Uterus (tissue), 4 donors: ENCODE measurements around the gene EFS. TPM values are rescaled to one million over a fixed set of nuclear protein-coding genes. Genes with fewer than 3 reads are reported as not detected.

Source experiments
- DNase-seq, 2 donors: peaks; one replicate each; pipeline ENCODE4 v3.0.0-alpha.2; 2019 to 2020
- H3K27ac ChIP-seq, 2 donors: fragments of 200-600 bp; sonication (generic); 1 replicate in 1 of 2; 2 replicates in 1 of 2; pipeline ENCODE4 v1.5.1; 2016 to 2018
- H3K27me3 ChIP-seq, 2 donors: fragments of 200-600 bp; sonication (generic); one replicate each; pipeline ENCODE4 v1.5.1; 2018 to 2019; ENCODE audit warnings: control low read depth in 1 of 2
- H3K36me3 ChIP-seq, 2 donors: fragments of 200-600 bp; sonication (generic); one replicate each; pipeline ENCODE4 v1.5.1; 2019; ENCODE audit warnings: control low read depth in 1 of 2
- H3K4me1 ChIP-seq, 2 donors: fragments of 200-600 bp; sonication (generic); one replicate each; pipeline ENCODE4 v1.5.1; 2018 to 2019; ENCODE audit warnings: control low read depth in 1 of 2
- H3K4me3 ChIP-seq, 2 donors: fragments of 200-600 bp; sonication (generic); 1 replicate in 1 of 2; 2 replicates in 1 of 2; pipeline ENCODE4 v1.5.1; 2018 to 2019; ENCODE audit warnings: mild to moderate bottlenecking in 1 of 2
- H3K9me3 ChIP-seq, 2 donors: fragments of 200-600 bp; sonication (generic); one replicate each; pipeline ENCODE4 v1.5.1; 2019; ENCODE audit warnings: control low read depth in 1 of 2
- POLR2A ChIP-seq, 2 donors: fragments of 450-650 bp; IDR thresholded peaks; one replicate each; pipeline ENCODE4 v1.6.1; 2016; ENCODE audit warnings: antibody characterized with exemption in 2 of 2, mild to moderate bottlenecking in 1 of 2, moderate library complexity in 1 of 2
- intact Hi-C: fragments of 100-400 bp; cut with DNase I; formaldehyde crosslinking; loops from one replicate; pipeline ENCODE4 v1.15.1; 2023; ENCODE audit warnings: low total_unique reads
- total RNA-seq, 4 donors: library from RNA; depleted of rRNA in 3 of 4; stranded (reverse); fragments of >200 nt in 3 of 4; gene quantifications; one replicate each; pipeline versions ENCODE4 v1.1.0 to v1.2.4, GENCODE V29; 2014 to 2023
- TF ChIP-seq, protein P1 (sequence below), 4 experiments: fragments of 200-600 bp in 2 of 4; fragments of 450-650 bp in 2 of 4; sonication (generic) in 2 of 4; IDR thresholded peaks; one replicate each; pipeline ENCODE4 v1.5.1; 2016 to 2019; ENCODE audit warnings: antibody characterized with exemption in 4 of 4, mild to moderate bottlenecking in 2 of 4, moderate library complexity in 1 of 4
- donor health status: DM: yes; HTN: yes; CAD: no.

The EFS gene
- total RNA-seq, 4 donors from 2014 or later, result 4.1 to 42.4 (median 21.7) TPM

DNA sequence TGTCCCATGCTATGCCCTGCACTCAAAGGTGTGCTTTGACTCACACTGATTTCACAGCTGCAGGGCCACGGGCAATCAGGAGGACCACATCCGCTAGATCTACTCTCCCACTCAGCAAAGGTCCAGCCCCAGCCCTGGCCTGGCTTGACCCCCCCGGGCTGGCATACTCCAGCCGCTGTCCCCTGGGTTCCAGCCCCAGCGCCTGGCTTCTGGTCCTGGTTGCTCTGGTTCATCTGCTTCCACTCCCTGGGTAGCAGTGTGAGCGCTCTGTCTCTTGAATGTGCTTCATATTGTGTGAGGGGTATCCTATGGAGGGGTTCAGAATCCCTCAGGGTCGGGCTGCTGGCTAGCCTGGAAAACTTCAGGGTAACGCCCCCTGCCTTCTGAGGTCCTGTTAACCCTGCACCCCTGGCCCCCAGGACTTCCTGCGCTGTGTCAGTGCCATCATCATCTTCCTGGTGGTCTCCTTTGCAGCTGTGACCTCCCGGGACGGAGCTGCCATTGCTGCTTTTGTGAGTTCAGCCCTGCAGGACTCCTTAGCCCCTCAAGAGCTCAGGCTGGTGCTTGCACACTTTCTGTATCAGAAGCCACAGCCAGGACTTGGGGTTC, 13.7 kb upstream of the EFS start:
- H3K4me3 ChIP-seq, result no peak overlapping the region
- intact Hi-C loops, result loop anchor here (5.0 kb wide), 1 partner anchor 51 kb away; no protein-coding TSS in a partner anchor
- TF ChIP-seq POLR2A (IDR thresholded peaks at IDR 0.05), result no peak
- TF ChIP-seq, protein P1, sequence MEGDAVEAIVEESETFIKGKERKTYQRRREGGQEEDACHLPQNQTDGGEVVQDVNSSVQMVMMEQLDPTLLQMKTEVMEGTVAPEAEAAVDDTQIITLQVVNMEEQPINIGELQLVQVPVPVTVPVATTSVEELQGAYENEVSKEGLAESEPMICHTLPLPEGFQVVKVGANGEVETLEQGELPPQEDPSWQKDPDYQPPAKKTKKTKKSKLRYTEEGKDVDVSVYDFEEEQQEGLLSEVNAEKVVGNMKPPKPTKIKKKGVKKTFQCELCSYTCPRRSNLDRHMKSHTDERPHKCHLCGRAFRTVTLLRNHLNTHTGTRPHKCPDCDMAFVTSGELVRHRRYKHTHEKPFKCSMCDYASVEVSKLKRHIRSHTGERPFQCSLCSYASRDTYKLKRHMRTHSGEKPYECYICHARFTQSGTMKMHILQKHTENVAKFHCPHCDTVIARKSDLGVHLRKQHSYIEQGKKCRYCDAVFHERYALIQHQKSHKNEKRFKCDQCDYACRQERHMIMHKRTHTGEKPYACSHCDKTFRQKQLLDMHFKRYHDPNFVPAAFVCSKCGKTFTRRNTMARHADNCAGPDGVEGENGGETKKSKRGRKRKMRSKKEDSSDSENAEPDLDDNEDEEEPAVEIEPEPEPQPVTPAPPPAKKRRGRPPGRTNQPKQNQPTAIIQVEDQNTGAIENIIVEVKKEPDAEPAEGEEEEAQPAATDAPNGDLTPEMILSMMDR (IDR thresholded peaks at IDR 0.05), result no peak
- no peaks in the 10 kb centered on the region for H3K36me3 ChIP-seq
- no peak overlapping the region for H3K27ac ChIP-seq
- H3K4me1 ChIP-seq, result no peaks in the 10 kb centered on the region
- H3K27me3 ChIP-seq, result no peaks in the 10 kb centered on the region
- no peak for DNase-seq
- H3K9me3 ChIP-seq, result no peaks in the 10 kb centered on the region

DNA sequence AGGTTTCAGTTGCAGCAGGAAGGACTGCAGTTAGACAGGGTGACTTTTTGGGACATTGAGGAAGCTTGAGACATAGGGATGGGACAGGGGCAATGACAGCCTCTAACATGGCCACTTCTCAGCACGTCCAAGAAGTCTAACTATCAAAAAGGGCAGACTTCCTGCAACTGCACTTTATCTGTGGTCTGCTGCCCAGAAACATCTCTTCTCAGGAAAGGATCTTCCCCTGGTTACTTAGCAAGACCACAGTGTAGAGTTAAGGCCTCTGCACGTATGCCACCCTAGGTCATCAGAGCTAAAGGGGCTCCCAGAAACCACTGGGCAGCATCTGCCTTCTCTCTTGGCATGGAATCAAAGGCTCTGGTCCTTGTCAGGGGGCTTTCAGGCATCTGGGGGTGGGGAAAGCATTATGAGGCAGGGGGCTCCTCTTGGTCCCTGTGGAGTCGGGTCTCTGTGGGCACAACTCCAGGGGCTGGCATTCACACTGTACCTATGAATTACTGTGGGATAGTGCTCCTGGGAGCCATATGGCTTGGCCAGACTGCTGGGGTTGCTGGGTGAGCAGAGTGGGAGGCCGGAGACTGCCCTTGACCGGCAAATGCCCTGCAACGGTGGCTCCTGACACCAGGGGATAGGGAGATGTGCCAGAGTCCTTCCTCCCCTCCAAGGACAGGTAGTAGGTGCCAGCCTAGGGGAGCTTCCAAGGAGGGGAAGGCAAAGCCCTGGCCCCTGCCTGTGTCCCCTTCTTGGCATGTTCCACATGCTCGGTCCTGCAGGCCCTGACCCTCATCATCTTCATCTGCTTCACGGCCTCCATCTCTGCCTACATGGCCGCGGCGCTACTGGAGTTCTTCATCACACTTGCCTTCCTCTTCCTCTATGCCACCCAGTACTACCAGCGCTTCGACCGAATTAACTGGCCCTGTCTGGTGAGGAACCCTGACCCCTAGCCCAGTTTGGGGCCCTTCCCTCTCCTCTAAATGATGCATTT, 12.9 kb upstream of the EFS start:
- H3K36me3 ChIP-seq, result no peaks in the 10 kb centered on the region
- no peaks in the 10 kb centered on the region for H3K27me3 ChIP-seq
- no peaks in the 10 kb centered on the region for H3K4me1 ChIP-seq
- H3K4me3 ChIP-seq, result no peak overlapping the region
- no peaks in the 10 kb centered on the region for H3K9me3 ChIP-seq
- DNase-seq, result no peak
- intact Hi-C loops, result loop anchor here (5.0 kb wide), 1 partner anchor 51 kb away; no protein-coding TSS in a partner anchor
- TF ChIP-seq, protein P1 (IDR thresholded peaks at IDR 0.05), result no peak
- no peak for TF ChIP-seq POLR2A (IDR thresholded peaks at IDR 0.05)
- no peak overlapping the region for H3K27ac ChIP-seq

DNA sequence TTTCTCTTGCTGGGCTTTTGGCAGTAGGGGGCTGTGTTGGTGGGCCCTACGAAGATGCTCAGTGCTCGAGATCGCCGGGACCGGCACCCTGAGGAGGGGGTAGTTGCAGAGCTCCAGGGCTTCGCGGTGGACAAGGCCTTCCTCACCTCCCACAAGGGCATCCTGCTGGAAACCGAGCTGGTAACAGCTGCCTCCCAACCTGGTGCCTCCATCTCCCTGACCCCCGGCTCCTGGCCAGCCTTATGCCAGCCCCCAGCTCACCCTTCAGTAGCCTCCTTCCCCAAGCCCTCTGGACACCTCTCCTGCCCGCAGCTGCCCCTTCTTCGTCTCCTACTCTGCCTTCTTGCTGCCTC, 12.2 kb upstream of the EFS start:
- H3K27ac ChIP-seq, result peak overlapping the region in 1 of 2 donors; percentile 10
- H3K4me1 ChIP-seq, result no peaks in the 10 kb centered on the region
- no peak for DNase-seq
- no peaks in the 10 kb centered on the region for H3K9me3 ChIP-seq
- intact Hi-C loops, result loop anchor here (5.0 kb wide), 1 partner anchor 50 kb away; no protein-coding TSS in a partner anchor
- H3K4me3 ChIP-seq, result no peak overlapping the region
- TF ChIP-seq, protein P1 (IDR thresholded peaks at IDR 0.05), result no peak
- TF ChIP-seq POLR2A (IDR thresholded peaks at IDR 0.05), result no peak
- no peaks in the 10 kb centered on the region for H3K36me3 ChIP-seq
- no peaks in the 10 kb centered on the region for H3K27me3 ChIP-seq

DNA sequence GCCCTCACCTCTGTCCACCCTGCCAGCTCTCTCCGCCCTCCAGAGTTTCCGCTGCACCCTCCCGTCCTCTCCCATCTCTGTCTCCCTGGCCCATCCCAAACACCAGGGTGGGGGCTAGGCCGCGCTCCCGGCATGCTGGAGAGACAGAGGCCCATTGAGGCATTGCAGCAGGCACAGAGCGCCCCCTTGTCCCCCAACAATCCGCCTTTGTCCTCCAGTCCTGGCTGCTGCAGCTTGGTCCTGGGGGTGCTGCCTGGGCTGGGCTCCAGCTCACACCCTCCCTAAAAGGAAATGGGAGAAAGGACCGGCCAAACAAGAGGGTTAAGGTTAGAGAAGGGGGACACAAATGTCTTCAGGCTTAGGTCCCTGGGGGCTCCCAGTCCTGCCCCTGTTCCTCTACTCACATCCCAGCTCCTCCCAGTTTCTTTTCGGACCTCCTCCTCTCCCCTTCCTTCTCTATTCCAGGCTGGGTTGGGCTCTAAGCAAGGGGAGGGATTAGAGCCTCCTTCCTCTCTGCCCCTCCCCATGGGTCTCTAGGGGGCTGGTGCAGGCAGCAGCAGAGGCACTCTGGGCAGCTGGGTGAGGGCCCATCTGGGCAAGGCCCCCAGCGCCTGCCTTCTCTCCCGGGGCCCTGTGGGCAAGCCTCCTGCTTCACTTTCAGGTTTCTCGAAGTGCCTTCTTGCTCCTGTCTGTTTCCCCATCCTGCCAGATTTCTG, 11.7 kb upstream of the EFS start, which contains the start of gene CMTM5:
Gene CMTM5, plus strand, starts transcription at position 565 of the 716 bp plus-strand sequence. CDS start 206 bp downstream, outside the sequence.
- H3K27ac ChIP-seq, result peak within 1 kb of the TSS; percentile 10 to 24
- H3K36me3 ChIP-seq, result no peaks in the 10 kb centered on the region
- TF ChIP-seq, protein P1 (IDR thresholded peaks at IDR 0.05), result no peak
- intact Hi-C loops, result loop anchor here (5.0 kb wide), 1 partner anchor 49 kb away; no protein-coding TSS in a partner anchor
- no peak for DNase-seq
- no peaks in the 10 kb centered on the region for H3K4me1 ChIP-seq
- no peaks in the 10 kb centered on the region for H3K9me3 ChIP-seq
- peak within 1 kb of the TSS in 1 of 2 donors; percentile 3 for H3K4me3 ChIP-seq
- no peaks in the 10 kb centered on the region for H3K27me3 ChIP-seq
